HepG2 (cell line): ENCODE results near the gene UCHL3.

ENCODE experiments used
- NR2F6 ChIP-seq, 2 experiments: IDR thresholded peaks; 2 replicates each; pipeline ENCODE4 v1.6.1; 2016; ENCODE audit warnings: antibody characterized with exemption in 1 of 2, mild to moderate bottlenecking in 1 of 2
- REST ChIP-seq, 2 experiments: IDR thresholded peaks; 2 replicates each; pipeline ENCODE4 v1.6.1; 2011 to 2012; ENCODE audit warnings: low read length in 2 of 2, borderline replicate concordance in 1 of 2, low read depth in 1 of 2, mild to moderate bottlenecking in 1 of 2, moderate library complexity in 1 of 2
- TF ChIP-seq, protein P1 (sequence below): sonication (generic); formaldehyde crosslinking; IDR thresholded peaks from 2 replicates; pipeline ENCODE4 v1.4.0; 2020; ENCODE audit warnings: missing genetic modification reagents, borderline replicate concordance
- TF ChIP-seq, protein P2 (sequence below): sonication (generic); formaldehyde crosslinking; IDR thresholded peaks from 2 replicates; pipeline ENCODE4 v1.5.0; 2020; ENCODE audit warnings: mild to moderate bottlenecking, missing genetic modification reagents, moderate library complexity

- TF ChIP-seq, protein P1, sequence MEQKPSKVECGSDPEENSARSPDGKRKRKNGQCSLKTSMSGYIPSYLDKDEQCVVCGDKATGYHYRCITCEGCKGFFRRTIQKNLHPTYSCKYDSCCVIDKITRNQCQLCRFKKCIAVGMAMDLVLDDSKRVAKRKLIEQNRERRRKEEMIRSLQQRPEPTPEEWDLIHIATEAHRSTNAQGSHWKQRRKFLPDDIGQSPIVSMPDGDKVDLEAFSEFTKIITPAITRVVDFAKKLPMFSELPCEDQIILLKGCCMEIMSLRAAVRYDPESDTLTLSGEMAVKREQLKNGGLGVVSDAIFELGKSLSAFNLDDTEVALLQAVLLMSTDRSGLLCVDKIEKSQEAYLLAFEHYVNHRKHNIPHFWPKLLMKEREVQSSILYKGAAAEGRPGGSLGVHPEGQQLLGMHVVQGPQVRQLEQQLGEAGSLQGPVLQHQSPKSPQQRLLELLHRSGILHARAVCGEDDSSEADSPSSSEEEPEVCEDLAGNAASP: no peak
- TF ChIP-seq REST (IDR thresholded peaks at IDR 0.05; ENCODE audit: borderline replicate concordance in 1 of 2, low read depth in 1 of 2, low read length in 2 of 2) (no peak), NR2F6 (IDR thresholded peaks at IDR 0.05) (no peak), NR2F6 (CRISPR knock-in tag; IDR thresholded peaks at IDR 0.05) (no peak)
- TF ChIP-seq, protein P2, sequence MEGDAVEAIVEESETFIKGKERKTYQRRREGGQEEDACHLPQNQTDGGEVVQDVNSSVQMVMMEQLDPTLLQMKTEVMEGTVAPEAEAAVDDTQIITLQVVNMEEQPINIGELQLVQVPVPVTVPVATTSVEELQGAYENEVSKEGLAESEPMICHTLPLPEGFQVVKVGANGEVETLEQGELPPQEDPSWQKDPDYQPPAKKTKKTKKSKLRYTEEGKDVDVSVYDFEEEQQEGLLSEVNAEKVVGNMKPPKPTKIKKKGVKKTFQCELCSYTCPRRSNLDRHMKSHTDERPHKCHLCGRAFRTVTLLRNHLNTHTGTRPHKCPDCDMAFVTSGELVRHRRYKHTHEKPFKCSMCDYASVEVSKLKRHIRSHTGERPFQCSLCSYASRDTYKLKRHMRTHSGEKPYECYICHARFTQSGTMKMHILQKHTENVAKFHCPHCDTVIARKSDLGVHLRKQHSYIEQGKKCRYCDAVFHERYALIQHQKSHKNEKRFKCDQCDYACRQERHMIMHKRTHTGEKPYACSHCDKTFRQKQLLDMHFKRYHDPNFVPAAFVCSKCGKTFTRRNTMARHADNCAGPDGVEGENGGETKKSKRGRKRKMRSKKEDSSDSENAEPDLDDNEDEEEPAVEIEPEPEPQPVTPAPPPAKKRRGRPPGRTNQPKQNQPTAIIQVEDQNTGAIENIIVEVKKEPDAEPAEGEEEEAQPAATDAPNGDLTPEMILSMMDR: no peak
Measured at GRCh38 chr13:75508002-75508548, 41.5 kb upstream of the UCHL3 start.
